Activated CD8-positive, alpha-beta T cell treated with anti-CD3 and anti-CD28 coated beads, Interleukin-2, amount 10 ng/mL, durations not matched to agents 7 days and 5 days (primary cell): ENCODE results near the gene THSD7A. TPM values are rescaled to one million over a fixed set of nuclear protein-coding genes. Genes with fewer than 3 reads are reported as not detected.

Experiments
- ATAC-seq: fragments of 150-1000 bp; cut with Tn5 transposase; one replicate; pipeline ENCODE4 v1.10.0; 2021; ENCODE audit warnings: moderate library complexity
- CTCF ChIA-PET: fragments of 350-600 bp; sonication (Branson Sonifier 250); formaldehyde crosslinking; loops from one replicate; lab custom pipeline; 2021; ENCODE audit warnings: antibody characterized with exemption; lab: Charles Lee
- POLR2A ChIA-PET: fragments of 350-600 bp; sonication (Branson Sonifier 250); formaldehyde crosslinking; loops from one replicate; lab custom pipeline; 2021; ENCODE audit warnings: antibody characterized with exemption; lab: Charles Lee
- DNase-seq: peaks from one replicate; pipeline ENCODE4 v3.0.0-alpha.2; 2020
- H3K27ac Mint-ChIP-seq: one replicate; pipeline ENCODE4 v1.8.0; 2021; ENCODE audit warnings: mild to moderate bottlenecking, mixed read lengths
- H3K27me3 Mint-ChIP-seq: one replicate; pipeline ENCODE4 v1.8.0; 2021; ENCODE audit warnings: low read depth, mixed read lengths
- H3K36me3 Mint-ChIP-seq: one replicate; pipeline ENCODE4 v1.8.0; 2021; ENCODE audit warnings: low read depth, mixed read lengths
- H3K4me1 Mint-ChIP-seq: one replicate; pipeline ENCODE4 v1.8.0; 2021; ENCODE audit warnings: low read depth, mixed read lengths
- H3K4me3 Mint-ChIP-seq: one replicate; pipeline ENCODE4 v1.8.0; 2021; ENCODE audit warnings: mild to moderate bottlenecking, mixed read lengths
- H3K9me3 Mint-ChIP-seq: one replicate; pipeline ENCODE4 v1.8.0; 2022; ENCODE audit warnings: mixed read lengths; ENCODE audit not compliant: insufficient read depth
- total RNA-seq, 2 experiments: library from RNA; stranded (reverse); gene quantifications; one replicate each; pipeline ENCODE4 v1.2.3, GENCODE V29; 2021

THSD7A gene
- total RNA-seq, 2 experiments from 2014 or later, result not detected

GRCh38 chr7:11807000-11807399, 25.0 kb downstream of the THSD7A start:
- H3K9me3 Mint-ChIP-seq, result no peaks in the 10 kb centered on the region
- H3K27ac Mint-ChIP-seq, result no peak overlapping the region
- H3K36me3 Mint-ChIP-seq, result no peaks in the 10 kb centered on the region
- no peaks in the 10 kb centered on the region for H3K27me3 Mint-ChIP-seq
- ChIA-PET CTCF (no interaction called here), POLR2A (no interaction called here)
- DNase-seq, result no peak
- no peak for ATAC-seq
- no peak overlapping the region for H3K4me3 Mint-ChIP-seq
- no peaks in the 10 kb centered on the region for H3K4me1 Mint-ChIP-seq

- H3K27ac Mint-ChIP-seq, result no peak overlapping the region
- ChIA-PET POLR2A (no interaction called here), CTCF (no interaction called here)
These were observed 27.4 kb downstream of the THSD7A start for GRCh38 chr7:11804621-11805020.

GRCh38 chr7:11795231-11795630, 36.8 kb downstream of the THSD7A start:
- Mint-ChIP-seq H3K9me3 (no peaks in the 10 kb centered on the region), H3K4me3 (no peak overlapping the region), H3K27ac (no peak overlapping the region), H3K4me1 (no peaks in the 10 kb centered on the region), H3K27me3 (no peaks in the 10 kb centered on the region), H3K36me3 (no peaks in the 10 kb centered on the region)
- ChIA-PET CTCF (no interaction called here), POLR2A (no interaction called here)
- ATAC-seq (no peak), DNase-seq (no peak)

More at GRCh38 chr7:11804621-11805020, 27.4 kb downstream of the THSD7A start:
- Mint-ChIP-seq H3K4me3 (no peak overlapping the region), H3K4me1 (no peaks in the 10 kb centered on the region), H3K36me3 (no peaks in the 10 kb centered on the region), H3K27me3 (no peaks in the 10 kb centered on the region), H3K9me3 (no peaks in the 10 kb centered on the region)
- no peak for ATAC-seq
- no peak for DNase-seq

GRCh38 chr7:11792166-11792565, 39.8 kb downstream of the THSD7A start:
- Mint-ChIP-seq H3K4me1 (no peaks in the 10 kb centered on the region), H3K4me3 (no peak overlapping the region), H3K27me3 (no peaks in the 10 kb centered on the region), H3K27ac (no peak overlapping the region), H3K36me3 (no peaks in the 10 kb centered on the region), H3K9me3 (no peaks in the 10 kb centered on the region)
- no peak for DNase-seq
- CTCF ChIA-PET, result no interaction called here
- no peak for ATAC-seq
- POLR2A ChIA-PET, result no interaction called here

- DNase-seq, result no peak
- no peak for ATAC-seq
- ChIA-PET CTCF (no interaction called here), POLR2A (no interaction called here)
- no peaks in the 10 kb centered on the region for H3K27me3 Mint-ChIP-seq
- no peaks in the 10 kb centered on the region for H3K36me3 Mint-ChIP-seq
- no peak overlapping the region for H3K4me3 Mint-ChIP-seq
- no peaks in the 10 kb centered on the region for H3K4me1 Mint-ChIP-seq
- no peak overlapping the region for H3K27ac Mint-ChIP-seq
- H3K9me3 Mint-ChIP-seq, result no peaks in the 10 kb centered on the region
These were observed 43.4 kb downstream of the THSD7A start for GRCh38 chr7:11788568-11788967.

- Mint-ChIP-seq H3K27me3 (no peaks in the 10 kb centered on the region), H3K9me3 (no peaks in the 10 kb centered on the region), H3K36me3 (no peaks in the 10 kb centered on the region), H3K27ac (no peak overlapping the region), H3K4me1 (no peaks in the 10 kb centered on the region), H3K4me3 (no peak overlapping the region)
- DNase-seq (no peak), ATAC-seq (no peak)
- CTCF ChIA-PET, result no interaction called here
- POLR2A ChIA-PET, result no interaction called here
These were observed 44.5 kb downstream of the THSD7A start for GRCh38 chr7:11787534-11787933.

GRCh38 chr7:11786186-11786585, 45.8 kb downstream of the THSD7A start:
- Mint-ChIP-seq H3K27ac (no peak overlapping the region), H3K4me3 (no peak overlapping the region), H3K9me3 (no peaks in the 10 kb centered on the region), H3K27me3 (no peaks in the 10 kb centered on the region), H3K36me3 (no peaks in the 10 kb centered on the region), H3K4me1 (no peaks in the 10 kb centered on the region)
- no peak for ATAC-seq
- ChIA-PET CTCF (no interaction called here), POLR2A (no interaction called here)
- DNase-seq, result no peak

- no peak for ATAC-seq
- no peak overlapping the region for H3K4me3 Mint-ChIP-seq
- no peaks in the 10 kb centered on the region for H3K27me3 Mint-ChIP-seq
- H3K27ac Mint-ChIP-seq, result no peak overlapping the region
- CTCF ChIA-PET, result no interaction called here
- H3K36me3 Mint-ChIP-seq, result no peaks in the 10 kb centered on the region
- H3K9me3 Mint-ChIP-seq, result no peaks in the 10 kb centered on the region
- H3K4me1 Mint-ChIP-seq, result no peaks in the 10 kb centered on the region
- no peak for DNase-seq
- POLR2A ChIA-PET, result no interaction called here
These were observed 47.0 kb downstream of the THSD7A start for GRCh38 chr7:11784769-11785536.

- ChIA-PET CTCF (no interaction called here), POLR2A (no interaction called here)
- DNase-seq (no peak), ATAC-seq (no peak)
- Mint-ChIP-seq H3K27me3 (no peaks in the 10 kb centered on the region), H3K36me3 (no peaks in the 10 kb centered on the region), H3K4me3 (no peak overlapping the region), H3K4me1 (no peaks in the 10 kb centered on the region), H3K27ac (no peak overlapping the region), H3K9me3 (no peaks in the 10 kb centered on the region)
These were observed 51.9 kb downstream of the THSD7A start for GRCh38 chr7:11779864-11780674.

- Mint-ChIP-seq H3K4me3 (no peak overlapping the region), H3K36me3 (no peaks in the 10 kb centered on the region), H3K27ac (no peak overlapping the region), H3K27me3 (no peaks in the 10 kb centered on the region), H3K4me1 (no peaks in the 10 kb centered on the region), H3K9me3 (peaks cover 3% of the 10 kb centered on the region)
- no peak for DNase-seq
- no peak for ATAC-seq
- ChIA-PET CTCF (interaction anchor here (0.7 kb wide), 1 partner anchor 15 kb away, joined by 3 read pairs; no protein-coding TSS in a partner anchor), POLR2A (no interaction called here)
These were observed 56.0 kb downstream of the THSD7A start for GRCh38 chr7:11776039-11776438.

GRCh38 chr7:11775401-11775800, 56.6 kb downstream of the THSD7A start:
- H3K9me3 Mint-ChIP-seq, result peaks cover 3% of the 10 kb centered on the region
- ATAC-seq (no peak), DNase-seq (no peak)
- H3K4me3 Mint-ChIP-seq, result no peak overlapping the region
- H3K4me1 Mint-ChIP-seq, result no peaks in the 10 kb centered on the region
- H3K27ac Mint-ChIP-seq, result no peak overlapping the region
- no peaks in the 10 kb centered on the region for H3K36me3 Mint-ChIP-seq
- CTCF ChIA-PET, result no interaction called here
- H3K27me3 Mint-ChIP-seq, result no peaks in the 10 kb centered on the region
- POLR2A ChIA-PET, result no interaction called here

- H3K27ac Mint-ChIP-seq, result no peak overlapping the region
- ChIA-PET POLR2A (no interaction called here), CTCF (no interaction called here)
- DNase-seq, result no peak
- H3K9me3 Mint-ChIP-seq, result peaks cover 3% of the 10 kb centered on the region
- H3K4me1 Mint-ChIP-seq, result no peaks in the 10 kb centered on the region
- no peaks in the 10 kb centered on the region for H3K36me3 Mint-ChIP-seq
- ATAC-seq, result no peak
- H3K4me3 Mint-ChIP-seq, result no peak overlapping the region
- no peaks in the 10 kb centered on the region for H3K27me3 Mint-ChIP-seq
These were observed 63.7 kb downstream of the THSD7A start for GRCh38 chr7:11768263-11768662.
